GM19023 (cell line): ENCODE measurements around the gene TNFAIP3.
"Not testable (repeated sequence)": the region's sequence is repeated elsewhere in the genome, so short reads cannot be mapped to it uniquely, and the experiment has no call there.

Source experiments
- ATAC-seq: cut with Tn5 transposase; IDR thresholded peaks from one replicate; pipeline ENCODE4 v1.9.1; 2021; ENCODE audit warnings: mild to moderate bottlenecking, moderate library complexity; ENCODE audit not compliant: unreplicated experiment

Gene TNFAIP3

DNA sequence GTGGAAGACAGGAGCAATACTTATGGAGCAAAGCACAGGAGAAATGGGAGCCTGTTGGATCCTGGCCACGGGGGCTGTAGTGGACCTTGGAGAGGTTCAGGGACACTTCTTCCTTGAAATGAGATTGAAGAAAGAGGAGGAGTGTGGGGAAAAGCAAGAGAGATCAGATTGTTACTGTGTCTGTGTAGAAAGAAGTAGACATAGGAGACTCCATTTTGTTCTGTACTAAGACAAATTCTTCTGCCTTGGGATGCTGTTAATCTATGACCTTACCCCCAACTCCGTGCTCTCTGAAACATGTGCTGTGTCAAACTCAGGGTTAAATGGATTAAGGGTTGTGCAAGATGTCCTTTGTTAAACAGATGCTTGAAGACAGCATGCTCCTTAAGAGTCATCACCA, 22.7 kb upstream of the TNFAIP3 start:
- not testable (repeated sequence) for ATAC-seq

DNA sequence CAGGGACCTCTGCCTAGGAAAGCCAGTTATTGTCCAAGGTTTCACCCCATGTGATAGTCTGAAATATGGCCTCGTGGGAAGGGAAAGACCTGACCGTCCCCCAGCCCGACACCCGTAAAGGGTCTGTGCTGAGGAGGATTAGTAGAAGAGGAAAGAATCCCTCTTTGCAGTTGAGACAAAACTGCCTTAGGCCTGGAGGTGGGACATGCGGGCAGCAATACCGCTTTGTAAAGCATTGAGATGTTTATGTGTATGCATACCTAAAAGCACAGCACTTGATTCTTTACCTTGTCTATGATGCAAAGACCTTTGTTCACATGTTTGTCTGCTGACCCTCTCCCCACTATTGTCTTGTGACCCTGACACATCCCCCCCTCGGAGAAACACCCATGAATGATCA, 22.3 kb upstream of the TNFAIP3 start:
- not testable (repeated sequence) for ATAC-seq

DNA sequence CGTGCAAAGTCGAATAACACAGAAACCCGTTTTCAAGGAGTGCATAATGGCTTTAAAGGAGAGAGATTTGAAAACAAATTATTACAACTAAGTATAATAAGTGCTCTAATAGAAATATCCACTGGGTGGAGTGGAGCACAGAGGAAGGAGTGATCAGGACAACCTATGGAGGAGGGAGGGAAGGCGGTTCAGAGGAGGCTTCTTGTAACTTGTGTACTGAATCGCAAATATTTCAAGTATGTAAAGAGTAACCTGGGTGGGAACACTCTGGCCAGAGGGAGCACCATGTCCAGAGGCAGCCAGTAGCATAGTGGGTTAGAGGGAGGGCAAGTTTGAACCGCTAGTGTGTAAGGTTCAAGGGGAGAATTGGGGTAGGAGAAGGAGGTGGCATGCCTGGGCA, 21.6 kb upstream of the TNFAIP3 start:
- ATAC-seq: no peak

DNA sequence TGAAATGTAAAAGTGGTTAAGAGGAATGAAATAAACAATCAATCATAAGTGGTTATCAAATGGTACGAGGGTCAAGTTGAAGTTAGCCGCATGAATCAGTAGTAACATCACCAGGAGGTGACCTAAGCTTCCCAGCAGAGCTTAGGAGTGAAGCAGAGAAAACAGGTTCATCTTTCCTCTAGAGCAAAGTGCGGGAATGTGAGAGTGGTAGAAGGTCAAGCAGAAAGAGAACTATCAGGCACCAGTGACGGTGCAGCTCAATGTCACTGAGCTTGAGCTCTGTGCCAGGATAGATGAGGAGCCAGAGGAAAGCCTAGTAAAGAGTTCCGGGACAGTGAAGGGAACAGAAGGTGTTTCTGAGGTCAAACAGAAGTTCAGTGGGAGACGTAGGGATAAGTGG, 20.8 kb upstream of the TNFAIP3 start:
- ATAC-seq: no peak

DNA sequence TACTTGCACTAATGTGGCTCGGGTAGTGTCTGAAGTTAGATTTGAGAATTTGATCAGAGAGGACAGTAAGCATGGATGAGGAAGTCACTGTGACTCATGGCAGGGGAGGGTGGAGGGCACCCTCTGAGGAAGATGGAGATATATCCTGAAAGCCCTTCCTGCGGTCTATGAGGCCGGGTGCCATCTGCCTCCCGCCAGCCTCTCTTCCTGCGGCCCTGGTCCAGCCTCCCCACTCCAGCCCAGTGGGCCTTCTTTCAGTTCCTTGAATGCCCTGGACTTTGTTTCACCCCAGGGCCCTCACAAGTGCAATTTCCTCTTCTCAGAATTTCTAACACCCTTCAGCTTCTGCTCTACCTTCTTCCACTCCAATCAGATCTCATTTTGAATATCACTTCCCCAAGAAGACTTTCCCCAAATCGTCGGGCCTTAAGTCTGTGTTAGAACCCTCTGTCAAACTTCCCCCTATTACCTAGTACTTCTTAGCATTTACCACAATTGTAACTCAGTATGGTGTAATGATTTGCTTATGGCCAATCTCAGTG, 20.2 kb upstream of the TNFAIP3 start:
- ATAC-seq: peak; percentile 68

DNA sequence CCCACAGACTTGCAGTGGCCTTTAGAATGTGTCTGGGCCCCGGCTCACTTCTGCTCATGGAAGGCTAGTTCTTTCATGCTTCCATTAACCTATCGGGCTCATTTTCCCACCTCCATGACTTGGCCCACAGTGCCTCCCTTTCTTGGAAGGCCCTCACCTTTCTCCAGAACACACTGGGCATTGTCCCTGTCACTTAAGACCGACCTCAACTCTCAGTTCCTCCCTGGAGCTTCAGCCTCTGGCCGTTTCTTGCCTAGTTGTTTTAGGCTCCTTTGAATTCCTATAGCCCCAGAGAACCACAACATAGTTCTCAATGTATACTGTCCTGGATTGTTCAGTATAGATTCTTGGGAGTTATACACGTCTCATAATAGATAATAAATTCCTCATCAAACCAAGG, 19.3 kb upstream of the TNFAIP3 start:
- ATAC-seq: no peak

DNA sequence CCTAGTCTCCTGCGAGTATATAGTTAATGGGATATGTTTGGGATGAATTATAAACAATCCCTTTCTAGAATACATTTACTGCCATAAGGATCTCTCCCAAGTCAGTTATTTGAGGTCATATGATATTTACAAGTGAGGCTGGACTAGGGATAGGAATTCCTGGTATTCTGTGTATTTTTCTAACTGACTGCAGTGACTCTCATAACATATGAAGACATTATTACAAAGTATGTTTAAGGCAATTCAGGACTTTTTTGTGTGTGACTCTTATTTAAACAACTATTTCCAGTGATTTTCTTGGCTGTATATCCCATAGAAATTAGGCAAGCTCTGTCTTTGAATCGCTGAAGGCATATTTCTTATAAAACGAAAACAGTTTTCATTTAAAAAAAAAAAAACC, 18.4 kb upstream of the TNFAIP3 start:
- no peak for ATAC-seq

DNA sequence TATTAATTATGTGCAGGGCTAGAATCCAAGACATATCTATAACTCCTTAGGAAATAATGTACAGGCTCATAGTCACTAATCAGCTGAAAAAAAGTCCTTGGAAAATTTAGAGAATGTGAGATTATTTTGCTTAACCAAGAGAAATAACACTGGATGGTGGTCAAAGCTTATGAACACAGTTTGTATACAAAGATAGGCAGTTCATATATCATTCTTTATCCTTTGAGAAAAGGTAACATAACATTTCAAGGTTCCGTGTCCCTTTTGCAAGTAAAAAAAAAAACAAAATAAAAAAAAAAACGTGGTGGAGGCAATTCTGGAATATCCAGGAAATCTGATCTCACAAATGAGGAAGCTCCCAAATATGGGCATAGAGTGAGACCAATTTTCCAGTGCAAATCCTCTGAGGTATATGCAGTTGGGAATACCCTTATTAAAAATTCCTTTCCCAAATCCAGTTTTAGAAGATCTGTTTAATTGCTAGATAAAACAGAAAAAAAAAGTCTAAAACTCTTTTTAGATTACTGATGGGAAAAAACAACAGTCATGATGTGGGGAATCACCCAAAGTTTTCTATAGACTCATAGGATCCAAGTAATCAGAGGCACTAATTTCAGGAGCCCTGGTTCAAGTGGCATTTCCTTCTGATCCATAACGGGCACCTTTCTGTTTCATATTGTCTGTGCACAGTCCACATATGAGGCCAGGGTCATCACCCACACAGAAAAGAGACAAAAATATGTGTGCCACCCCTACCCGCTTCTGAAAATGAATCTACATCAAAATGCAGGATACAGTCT, 17.7 kb upstream of the TNFAIP3 start:
- ATAC-seq: no peak

DNA sequence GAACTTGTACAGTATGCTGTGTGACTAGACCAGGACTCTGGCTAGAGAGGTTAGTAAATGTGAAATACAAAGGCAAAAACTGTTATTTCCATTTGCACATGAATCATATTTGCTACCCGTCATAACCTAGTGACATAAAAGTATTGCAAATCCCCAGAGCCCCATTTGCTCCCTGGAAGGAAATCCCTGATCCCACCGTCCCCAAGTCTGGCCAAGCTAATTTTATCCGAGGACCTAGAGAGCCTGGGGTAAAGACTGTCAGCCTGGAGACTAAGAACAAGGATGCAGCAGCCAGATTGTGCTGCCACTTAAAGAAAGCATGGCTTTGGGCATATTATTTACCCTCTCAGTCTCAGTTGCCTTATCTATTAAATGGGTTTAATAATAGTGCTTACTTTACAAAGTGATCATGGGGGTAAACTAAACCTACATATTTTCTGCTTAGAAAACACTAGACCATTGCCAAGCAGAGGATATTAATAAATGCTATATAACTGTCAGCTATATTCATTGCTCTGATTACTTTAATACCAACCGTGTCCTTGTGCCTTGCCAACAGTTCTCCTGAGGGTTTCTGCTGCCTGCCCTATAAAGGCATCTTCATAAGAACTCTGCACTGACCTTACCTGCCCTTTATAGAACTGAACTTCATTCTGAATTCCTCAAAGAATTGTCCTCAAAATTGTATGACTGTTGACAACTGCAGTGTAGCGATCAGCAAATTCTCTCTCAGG, 16.9 kb upstream of the TNFAIP3 start:
- ATAC-seq: no peak

DNA sequence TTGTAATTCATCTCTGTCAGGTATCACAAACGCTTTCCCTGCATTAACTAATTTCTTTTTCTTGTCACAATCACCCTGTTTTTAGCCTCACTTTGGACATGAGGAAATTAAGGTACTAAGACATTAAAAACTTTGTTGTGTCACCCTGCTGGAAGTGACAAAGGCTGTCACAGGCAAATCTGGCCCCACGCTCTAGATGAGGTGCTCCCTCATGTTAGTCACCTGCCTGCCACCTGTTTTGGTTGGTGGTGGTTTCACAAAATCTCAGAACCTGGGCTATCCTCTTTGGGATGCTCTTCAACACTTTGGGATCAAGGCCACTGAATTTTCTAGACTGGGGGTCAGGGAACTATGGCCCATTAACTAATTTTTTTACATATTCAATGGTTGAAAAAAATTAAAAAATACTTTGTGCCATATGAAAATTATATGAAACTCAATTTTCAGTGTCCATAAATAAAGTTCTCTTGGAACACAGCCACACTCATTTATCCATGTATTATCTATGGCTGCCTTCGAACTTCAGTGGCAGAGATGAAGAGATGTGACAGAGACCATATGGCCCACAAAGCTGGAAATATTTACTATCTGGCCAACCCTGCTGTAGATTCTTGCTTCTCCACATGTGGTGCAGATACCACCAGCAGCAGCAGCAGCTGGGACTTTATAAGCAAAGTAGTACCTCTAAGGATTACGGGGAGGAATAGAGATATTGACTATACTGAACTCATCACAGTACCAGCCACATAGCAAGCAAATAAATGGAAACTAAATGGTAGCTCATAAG, 16.1 kb upstream of the TNFAIP3 start:
- ATAC-seq: no peak

DNA sequence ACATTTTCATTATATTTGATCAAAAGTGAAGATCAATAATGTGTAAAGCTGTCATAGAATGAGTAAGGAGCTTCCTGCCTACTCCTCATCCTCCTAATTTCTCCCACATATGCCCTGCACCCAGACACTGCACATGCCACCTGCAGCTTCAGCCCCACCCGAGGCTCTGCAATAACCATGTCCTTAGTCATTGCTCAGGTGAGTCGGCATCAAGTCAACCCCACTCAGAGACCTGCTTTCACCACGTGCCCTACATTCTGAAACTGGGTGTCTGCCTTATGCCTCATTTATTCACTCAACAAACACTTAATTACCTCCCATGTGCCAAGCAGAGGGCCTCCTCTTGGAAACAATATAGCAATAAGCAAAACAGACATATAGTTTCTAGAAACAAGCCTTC, 15.4 kb upstream of the TNFAIP3 start:
- no peak for ATAC-seq

DNA sequence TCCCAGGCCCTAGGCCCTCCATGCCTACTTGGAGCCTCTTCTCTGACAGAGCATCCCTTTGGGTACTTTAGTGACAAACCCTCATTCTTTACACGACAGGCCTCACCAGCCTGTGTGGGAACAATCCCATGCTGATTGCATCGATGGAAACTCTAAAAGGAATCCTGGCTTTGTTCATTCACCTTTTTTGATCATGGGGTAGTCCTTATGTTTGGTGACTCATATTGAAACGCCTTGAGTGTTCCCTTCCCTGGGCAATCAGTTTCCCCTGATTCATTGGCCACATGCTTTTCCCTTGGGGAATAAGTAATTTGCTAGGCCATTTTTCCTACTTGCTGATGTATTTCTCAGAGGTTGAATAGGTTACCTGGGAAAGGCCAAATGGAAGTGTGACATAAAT, 14.7 kb upstream of the TNFAIP3 start:
- ATAC-seq: no peak

DNA sequence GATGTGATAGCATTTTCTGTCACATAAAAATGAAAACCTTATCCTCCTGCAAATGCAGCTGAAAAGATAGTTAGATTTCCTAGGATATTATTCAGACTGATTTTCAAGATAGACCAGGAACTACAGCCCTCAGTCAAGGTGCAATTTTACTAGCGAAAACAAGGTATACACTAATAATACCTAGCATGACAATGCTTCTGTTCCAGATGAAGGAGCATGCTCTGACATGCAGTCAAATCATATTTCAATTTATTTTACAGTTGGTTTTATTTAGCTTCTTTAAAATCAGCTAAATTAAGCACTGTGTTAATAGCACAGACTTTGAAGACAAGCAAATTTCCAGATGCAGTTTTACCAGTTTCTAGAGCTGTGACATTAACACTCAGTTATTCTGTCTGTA, 14.2 kb upstream of the TNFAIP3 start:
- no peak for ATAC-seq

DNA sequence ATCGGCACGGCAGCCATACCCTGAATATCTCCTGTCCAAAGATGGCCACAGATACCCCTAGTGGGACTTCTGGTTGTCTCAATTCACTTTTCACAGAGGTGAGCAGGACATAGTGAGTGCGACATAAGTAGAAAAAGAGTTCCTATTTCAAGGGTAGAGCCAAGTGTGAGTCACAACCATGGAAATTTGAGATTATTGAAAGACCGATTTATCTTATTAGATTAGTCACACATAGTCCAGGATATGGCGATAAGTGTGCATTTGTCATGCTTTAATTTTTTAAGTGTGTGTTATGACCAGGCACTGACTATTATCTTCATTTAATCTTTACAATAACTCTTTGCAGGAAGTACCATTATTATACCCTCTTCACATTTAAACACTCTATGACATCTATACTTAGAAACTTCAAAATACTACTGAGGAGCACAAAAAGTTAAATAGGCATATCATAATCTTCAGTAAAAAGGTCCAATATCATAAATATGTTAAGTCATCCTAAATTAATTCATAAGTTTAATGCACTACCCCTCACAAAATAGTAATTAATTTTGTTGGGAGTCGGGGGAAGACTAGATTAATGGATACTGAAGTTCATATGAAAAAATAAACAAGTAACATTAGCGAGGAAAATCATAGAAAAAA, 13.4 kb upstream of the TNFAIP3 start:
- ATAC-seq: no peak

DNA sequence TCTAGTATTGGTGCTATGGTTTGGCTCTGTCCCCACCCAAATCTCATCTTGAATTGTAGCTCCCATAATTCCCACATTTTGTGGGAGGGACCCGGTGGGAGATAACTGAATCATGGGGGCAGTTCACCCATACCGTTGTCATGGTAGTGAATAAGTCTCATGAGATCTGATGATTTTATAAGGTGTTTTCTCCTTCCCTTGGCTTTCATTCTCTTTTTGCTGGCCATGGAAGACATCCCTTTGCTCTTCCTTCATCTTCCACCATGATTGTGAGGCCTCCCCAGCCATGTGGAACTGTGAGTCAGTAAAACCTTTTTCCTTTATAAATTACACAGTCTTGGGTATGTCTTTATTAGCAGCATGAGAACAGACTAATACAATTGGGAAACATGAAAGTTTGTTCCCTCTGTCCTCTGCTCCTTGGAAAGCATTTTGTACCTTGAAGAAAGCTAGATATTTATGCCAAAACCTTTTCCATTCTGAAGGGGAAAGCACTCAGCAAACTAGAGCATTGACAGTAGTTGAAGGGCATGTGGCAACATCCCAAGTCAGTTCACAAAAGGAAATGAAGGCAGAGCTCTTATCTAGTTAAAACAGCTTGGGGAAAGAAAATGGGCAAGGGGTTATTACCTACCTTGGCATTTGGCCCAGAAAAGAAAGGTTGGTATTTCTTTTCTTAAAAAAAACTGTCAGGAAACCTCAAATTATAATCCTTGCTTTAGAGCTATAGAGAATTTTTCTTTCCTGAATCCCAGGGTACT, 10.7 kb upstream of the TNFAIP3 start:
- no peak for ATAC-seq

DNA sequence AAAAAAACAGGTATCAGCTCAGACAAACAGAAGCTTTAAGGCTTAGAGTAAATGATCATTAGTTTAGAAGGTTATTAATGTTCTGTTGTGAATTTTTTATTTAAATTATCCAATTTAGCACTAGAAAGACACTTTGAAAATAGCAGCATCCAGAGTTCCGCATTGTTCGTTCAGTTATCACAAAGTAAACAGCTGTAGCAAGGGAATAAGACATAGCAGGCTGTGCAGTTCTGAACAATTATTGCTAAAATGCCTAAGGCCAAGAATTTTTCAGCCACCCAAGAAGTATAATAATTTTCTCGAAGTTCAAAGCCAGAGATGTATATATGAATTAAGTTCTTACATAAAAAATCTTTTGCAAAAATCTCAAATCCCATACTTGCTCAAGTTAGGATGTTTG, 8.0 kb upstream of the TNFAIP3 start:
- ATAC-seq: no peak

DNA sequence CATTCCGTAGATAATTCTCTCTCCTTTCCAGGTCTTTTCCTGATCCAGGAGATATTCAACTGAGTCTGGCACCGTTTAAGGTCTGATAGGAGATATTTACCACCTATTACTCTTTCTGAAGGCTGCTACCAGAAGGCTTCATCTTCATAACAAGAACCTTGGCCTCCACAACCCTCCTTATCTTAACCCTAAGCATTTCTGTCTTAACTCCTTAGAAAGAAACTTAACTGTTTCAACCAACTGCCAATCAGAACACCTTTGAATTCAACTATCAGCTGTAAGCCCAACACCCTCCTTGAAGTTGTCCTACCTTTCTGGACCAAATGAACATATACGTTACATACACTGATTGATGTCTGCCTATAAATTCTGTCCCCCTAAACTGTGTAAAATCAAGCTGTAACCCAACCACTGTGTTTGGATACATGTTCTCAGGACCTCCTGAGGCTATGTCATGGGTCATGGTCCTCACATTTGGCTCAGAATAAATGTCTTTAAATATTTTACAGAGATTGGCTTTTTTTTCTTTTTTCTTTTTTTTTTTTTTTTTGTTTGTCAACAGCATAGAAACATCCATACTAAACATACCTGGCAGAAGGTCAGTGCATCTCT, 6.6 kb upstream of the TNFAIP3 start:
- no peak for ATAC-seq

DNA sequence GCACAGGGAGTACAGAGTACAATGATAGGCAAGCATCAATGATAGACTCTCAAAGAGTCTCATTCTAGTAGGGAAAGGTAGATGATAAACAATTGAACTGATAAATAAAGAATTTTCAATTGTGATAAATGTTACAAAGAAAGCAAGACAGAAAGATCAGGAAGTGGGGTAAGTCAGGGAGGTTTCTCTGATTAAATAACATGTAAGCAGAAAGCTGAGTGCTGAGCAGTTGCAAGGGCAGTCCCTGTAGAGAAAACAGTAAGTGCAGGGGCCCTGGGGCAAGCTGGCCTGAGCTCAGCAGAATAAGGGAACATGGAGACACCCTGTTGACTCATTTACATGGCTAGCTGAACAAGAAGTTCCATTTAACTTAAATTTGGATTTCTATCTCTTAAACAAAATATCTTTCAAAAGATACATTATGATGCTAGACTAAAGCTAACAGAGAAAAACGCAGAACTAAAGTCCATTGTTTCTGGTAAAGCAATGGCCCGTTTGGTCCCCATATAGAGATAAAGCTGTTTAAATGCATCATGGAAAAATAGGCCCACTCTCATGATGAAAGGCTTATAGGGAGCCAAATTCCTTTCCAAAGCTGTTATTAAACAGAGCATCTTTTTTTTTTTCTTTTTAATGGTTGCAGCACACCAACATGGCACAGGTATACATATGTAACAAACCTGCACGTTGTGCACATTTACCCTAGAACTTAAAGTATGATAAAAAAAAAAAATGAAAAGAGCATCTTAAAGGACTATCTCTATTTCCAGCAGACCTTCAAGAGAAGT, 5.3 kb upstream of the TNFAIP3 start:
- ATAC-seq: no peak
